Testis (tissue), 2 donors: ENCODE data around the gene TMEM63A.

Source experiments
- CTCF ChIP-seq, 3 experiments: fragments of 450-650 bp in 2 of 3; fragments of 200-600 bp in 1 of 3; sonication (generic) in 1 of 3; IDR thresholded peaks; one replicate each; pipeline ENCODE4 v1.5.1; 2016 to 2019; ENCODE audit warnings: antibody characterized with exemption in 3 of 3, mild to moderate bottlenecking in 2 of 3, moderate library complexity in 1 of 3
- POLR2A ChIP-seq: fragments of 450-650 bp; IDR thresholded peaks from one replicate; pipeline ENCODE4 v1.6.1; 2017; ENCODE audit warnings: antibody characterized with exemption, mild to moderate bottlenecking, moderate library complexity

GRCh38 chr1:225852413-225853124 lies 29.6 kb downstream of the TMEM63A start:
- TF ChIP-seq CTCF (IDR thresholded peaks at IDR 0.05) (no peak), POLR2A (no peak)
